HepG2 (cell line): ENCODE data around the gene OR2M5. TPM values are rescaled to one million over a fixed set of nuclear protein-coding genes. Genes with fewer than 3 reads are reported as not detected.

Source experiments
- ATAC-seq: fragments of 200-7000 bp; cut with Tn5 transposase; 3 replicates; pipeline ENCODE4 v1.9.1; 2020; ENCODE audit warnings: mild to moderate bottlenecking, moderate library complexity
- BruUV-seq: library from RNA; stranded (reverse); fragments of 400-500 nt; replicated peaks from 2 replicates; lab custom pipeline; 2021; lab: Mats Ljungman, UMichigan
- CTCF ChIA-PET: fragments of 300-600 bp; formaldehyde crosslinking; extraction: SDS; loops from one replicate; lab custom pipeline; 2021; ENCODE audit warnings: low total read pairs, inconsistent platforms, low intra/inter-chr PET ratio; lab: Yijun Ruan, JAX
- POLR2A ChIA-PET: fragments of 350-600 bp; sonication (Branson Sonifier 250); formaldehyde crosslinking; loops from one replicate; lab custom pipeline; 2020; ENCODE audit warnings: antibody characterized with exemption, inconsistent platforms; lab: Yijun Ruan, JAX
- DNase-seq: peaks from one replicate; pipeline ENCODE4 v3.0.0-alpha.2; 2015; ENCODE audit warnings: low spot score
- FAIRE-seq: peaks from 3 replicates; lab custom pipeline; 2011; peaks lifted over from hg19 to GRCh38; lab: Jason Lieb, UNC
- H2AFZ ChIP-seq: one replicate; pipeline ENCODE4 v1.6.1; 2011; ENCODE audit warnings: low read length, inconsistent platforms
- H3K27ac ChIP-seq: fragments of 300-600 bp; 3 replicates; pipeline ENCODE4 v1.8.0; 2011; ENCODE audit warnings: mixed run types, mild to moderate bottlenecking, mixed read lengths, low read length, inconsistent platforms; ENCODE audit not compliant: insufficient read depth; ENCODE audit errors: extremely low read length
- H3K27me3 ChIP-seq, 2 experiments: fragments of 200-600 bp in 1 of 2; 2 replicates in 1 of 2; 3 replicates in 1 of 2; pipeline versions ENCODE4 v1.6.0 to v1.8.0; 2011; ENCODE audit warnings: low read length in 2 of 2, mild to moderate bottlenecking in 2 of 2, moderate library complexity in 2 of 2, inconsistent platforms in 1 of 2; ENCODE audit not compliant: insufficient read depth in 2 of 2, control insufficient read depth in 1 of 2
- H3K36me3 ChIP-seq, 2 experiments: fragments of 200-600 bp in 1 of 2; replicated peaks in 1 of 2; 2 replicates in 1 of 2; 3 replicates in 1 of 2; pipeline versions ENCODE4 v1.5.1 to v1.8.0; 2011; ENCODE audit warnings: low read length in 2 of 2, inconsistent platforms in 1 of 2; ENCODE audit not compliant: insufficient read depth in 2 of 2, control insufficient read depth in 1 of 2
- H3K4me1 ChIP-seq: 2 replicates; pipeline ENCODE4 v1.5.1; 2012; ENCODE audit warnings: low read length, inconsistent platforms; ENCODE audit not compliant: insufficient read depth
- H3K4me2 ChIP-seq: 2 replicates; pipeline ENCODE4 v1.6.0; 2011; ENCODE audit warnings: low read depth, low read length, inconsistent platforms
- H3K4me3 ChIP-seq, 3 experiments: fragments of 200-600 bp in 1 of 3; sonication (generic), shearing (Covaris generic) in 1 of 3; replicated peaks in 1 of 3; 2 replicates each; pipeline ENCODE4 v1.5.1; 2011 to 2016; ENCODE audit warnings: low read length in 3 of 3, inconsistent platforms in 2 of 3, low read depth in 2 of 3, mild to moderate bottlenecking in 2 of 3, control low read depth in 1 of 3, mixed read lengths in 1 of 3; ENCODE audit not compliant: insufficient read depth in 1 of 3
- H3K79me2 ChIP-seq: one replicate; pipeline ENCODE4 v1.6.1; 2011; ENCODE audit warnings: low read length, inconsistent platforms; ENCODE audit not compliant: insufficient read depth
- H3K9ac ChIP-seq: 2 replicates; pipeline ENCODE4 v1.6.0; 2011; ENCODE audit warnings: mild to moderate bottlenecking, low read depth, low read length, inconsistent platforms; ENCODE audit not compliant: insufficient read depth
- H3K9me3 ChIP-seq: 2 replicates; pipeline ENCODE4 v1.5.1; 2012; ENCODE audit warnings: mild to moderate bottlenecking, low read length
- H4K20me1 ChIP-seq: 2 replicates; pipeline ENCODE4 v1.6.0; 2011; ENCODE audit warnings: inconsistent platforms, mild to moderate bottlenecking, low read length, moderate library complexity; ENCODE audit not compliant: insufficient read depth
- TBX2 ChIP-seq: sonication (generic); formaldehyde crosslinking; IDR thresholded peaks from 2 replicates; pipeline ENCODE4 v1.5.0; 2020; ENCODE audit warnings: missing genetic modification reagents, mild to moderate bottlenecking, borderline replicate concordance
- WGBS: methylation state at CpG from one replicate; pipeline ENCODE4 v1.1.6; 2017; ENCODE audit warnings: low lambda C conversion rate; 5-methylcytosine and 5-hydroxymethylcytosine counted together
- in situ Hi-C: cut with HindIII; loops from 2 replicates; pipeline ENCODE4 v1.10.0; 2017; ENCODE audit warnings: low pct_unique_long_range_greater_than_20kb; ENCODE audit not compliant: extremely low pct_ligation_motif_present
- intact Hi-C: fragments of 100-400 bp; cut with micrococcal nuclease; formaldehyde crosslinking; loops from one replicate; pipeline ENCODE4 v1.10.0; 2022; ENCODE audit not compliant: unreplicated experiment
- polyA plus RNA-seq, 8 experiments: library from polyadenylated mRNA; depleted of rRNA in 3 of 8; stranded (reverse) in 7 of 8; unstranded in 1 of 8; fragments of >200 nt; fragmentation: Illumina TruSeq in 4 of 8; extraction: Trizol in 4 of 8; gene quantifications; 2 replicates each; pipeline versions ENCODE4 v1.2.1 to v1.2.3, GENCODE V29; 2011 to 2016; ENCODE audit warnings: low read depth in 4 of 8, missing spikeins in 1 of 8, mixed read lengths in 1 of 8; ENCODE audit not compliant: insufficient read depth in 1 of 8
- total RNA-seq, 5 experiments: library from RNA; depleted of rRNA; stranded (reverse); fragments of >200 nt; fragmentation: Illumina TruSeq; extraction: Trizol; gene quantifications; 2 replicates each; pipeline ENCODE4 v1.2.3, GENCODE V29; 2016; ENCODE audit warnings: low read depth in 1 of 5
- TF ChIP-seq, protein P1 (sequence below): IDR thresholded peaks from 2 replicates; pipeline ENCODE4 v1.4.0; 2020; ENCODE audit warnings: mild to moderate bottlenecking, missing genetic modification reagents
- TF ChIP-seq, protein P2 (sequence below): IDR thresholded peaks from 2 replicates; pipeline ENCODE4 v1.6.1; 2016; ENCODE audit warnings: missing compliant biosample characterization, missing genetic modification reagents, borderline replicate concordance
- TF ChIP-seq, protein P3 (sequence below): IDR thresholded peaks from 2 replicates; pipeline ENCODE4 v1.6.1; 2016; ENCODE audit warnings: low read depth, borderline replicate concordance

OR2M5 gene
- total and polyA plus RNA-seq, 2 of the 13 experiments (the other 11 are each of a cell fraction or from before 2014, with no cell fraction given), result not detected

DNA sequence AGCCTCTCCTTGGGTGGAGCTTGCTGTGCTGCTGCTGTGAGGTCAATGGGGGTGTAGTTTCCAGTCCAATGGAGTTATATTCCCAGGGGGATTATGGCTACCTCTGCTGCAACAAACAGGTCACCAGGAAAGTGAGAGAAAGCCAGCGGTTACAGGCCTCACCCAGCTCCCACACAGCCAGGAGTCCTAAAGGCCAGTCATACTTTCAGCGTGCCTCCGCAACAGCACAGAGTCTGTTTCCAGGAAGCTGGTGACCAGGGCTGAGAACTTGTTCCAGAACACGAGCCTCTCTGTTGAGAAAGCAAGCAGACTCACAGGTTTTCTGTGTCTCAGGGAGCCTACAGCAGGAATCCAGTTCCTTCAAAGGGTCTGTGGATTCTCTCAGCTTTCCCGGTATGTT lies 17.3 kb upstream of the OR2M5 start:
- Histone ChIP-seq H4K20me1 (no peaks in the 10 kb centered on the region), H3K27ac (no peak overlapping the region), H3K4me3 (no peak overlapping the region), H3K9ac (no peak overlapping the region), H2AFZ (no peak overlapping the region), H3K79me2 (no peaks in the 10 kb centered on the region), H3K4me2 (no peak overlapping the region), H3K27me3 (no peaks in the 10 kb centered on the region), H3K4me1 (no peaks in the 10 kb centered on the region), H3K36me3 (no peaks in the 10 kb centered on the region), H3K9me3 (peaks cover 93% of the 10 kb centered on the region)
- CTCF ChIA-PET, result no interaction called here
- 0% methylated on average over 1 of the region's 5 CpGs for WGBS
- ATAC-seq (no peak), FAIRE-seq (no peak), DNase-seq (no peak)
- no TSS peak for BruUV-seq
- POLR2A ChIA-PET, result no interaction called here
- TF ChIP-seq, protein P1, sequence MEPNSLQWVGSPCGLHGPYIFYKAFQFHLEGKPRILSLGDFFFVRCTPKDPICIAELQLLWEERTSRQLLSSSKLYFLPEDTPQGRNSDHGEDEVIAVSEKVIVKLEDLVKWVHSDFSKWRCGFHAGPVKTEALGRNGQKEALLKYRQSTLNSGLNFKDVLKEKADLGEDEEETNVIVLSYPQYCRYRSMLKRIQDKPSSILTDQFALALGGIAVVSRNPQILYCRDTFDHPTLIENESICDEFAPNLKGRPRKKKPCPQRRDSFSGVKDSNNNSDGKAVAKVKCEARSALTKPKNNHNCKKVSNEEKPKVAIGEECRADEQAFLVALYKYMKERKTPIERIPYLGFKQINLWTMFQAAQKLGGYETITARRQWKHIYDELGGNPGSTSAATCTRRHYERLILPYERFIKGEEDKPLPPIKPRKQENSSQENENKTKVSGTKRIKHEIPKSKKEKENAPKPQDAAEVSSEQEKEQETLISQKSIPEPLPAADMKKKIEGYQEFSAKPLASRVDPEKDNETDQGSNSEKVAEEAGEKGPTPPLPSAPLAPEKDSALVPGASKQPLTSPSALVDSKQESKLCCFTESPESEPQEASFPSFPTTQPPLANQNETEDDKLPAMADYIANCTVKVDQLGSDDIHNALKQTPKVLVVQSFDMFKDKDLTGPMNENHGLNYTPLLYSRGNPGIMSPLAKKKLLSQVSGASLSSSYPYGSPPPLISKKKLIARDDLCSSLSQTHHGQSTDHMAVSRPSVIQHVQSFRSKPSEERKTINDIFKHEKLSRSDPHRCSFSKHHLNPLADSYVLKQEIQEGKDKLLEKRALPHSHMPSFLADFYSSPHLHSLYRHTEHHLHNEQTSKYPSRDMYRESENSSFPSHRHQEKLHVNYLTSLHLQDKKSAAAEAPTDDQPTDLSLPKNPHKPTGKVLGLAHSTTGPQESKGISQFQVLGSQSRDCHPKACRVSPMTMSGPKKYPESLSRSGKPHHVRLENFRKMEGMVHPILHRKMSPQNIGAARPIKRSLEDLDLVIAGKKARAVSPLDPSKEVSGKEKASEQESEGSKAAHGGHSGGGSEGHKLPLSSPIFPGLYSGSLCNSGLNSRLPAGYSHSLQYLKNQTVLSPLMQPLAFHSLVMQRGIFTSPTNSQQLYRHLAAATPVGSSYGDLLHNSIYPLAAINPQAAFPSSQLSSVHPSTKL (CRISPR knock-in tag), result no peak
- no peak for TF ChIP-seq TBX2 (CRISPR knock-in tag)
- TF ChIP-seq, protein P2, sequence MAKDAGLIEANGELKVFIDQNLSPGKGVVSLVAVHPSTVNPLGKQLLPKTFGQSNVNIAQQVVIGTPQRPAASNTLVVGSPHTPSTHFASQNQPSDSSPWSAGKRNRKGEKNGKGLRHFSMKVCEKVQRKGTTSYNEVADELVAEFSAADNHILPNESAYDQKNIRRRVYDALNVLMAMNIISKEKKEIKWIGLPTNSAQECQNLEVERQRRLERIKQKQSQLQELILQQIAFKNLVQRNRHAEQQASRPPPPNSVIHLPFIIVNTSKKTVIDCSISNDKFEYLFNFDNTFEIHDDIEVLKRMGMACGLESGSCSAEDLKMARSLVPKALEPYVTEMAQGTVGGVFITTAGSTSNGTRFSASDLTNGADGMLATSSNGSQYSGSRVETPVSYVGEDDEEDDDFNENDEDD (CRISPR knock-in tag), result no peak
- TF ChIP-seq, protein P3, sequence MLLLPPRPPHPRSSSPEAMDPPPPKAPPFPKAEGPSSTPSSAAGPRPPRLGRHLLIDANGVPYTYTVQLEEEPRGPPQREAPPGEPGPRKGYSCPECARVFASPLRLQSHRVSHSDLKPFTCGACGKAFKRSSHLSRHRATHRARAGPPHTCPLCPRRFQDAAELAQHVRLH (CRISPR knock-in tag), result no peak
- in situ Hi-C loops (no loop called here), intact Hi-C loops (no loop called here)
